Measurements from ENCODE around the gene MACROD2. TPM values are rescaled to one million over a fixed set of nuclear protein-coding genes. Genes with fewer than 3 reads are reported as not detected.

MACROD2 gene
- polyA plus RNA-seq, 1 donor (not counting 4 experiments of a cell fraction or from before 2014, with no cell fraction given): 0.71 TPM

DNA sequence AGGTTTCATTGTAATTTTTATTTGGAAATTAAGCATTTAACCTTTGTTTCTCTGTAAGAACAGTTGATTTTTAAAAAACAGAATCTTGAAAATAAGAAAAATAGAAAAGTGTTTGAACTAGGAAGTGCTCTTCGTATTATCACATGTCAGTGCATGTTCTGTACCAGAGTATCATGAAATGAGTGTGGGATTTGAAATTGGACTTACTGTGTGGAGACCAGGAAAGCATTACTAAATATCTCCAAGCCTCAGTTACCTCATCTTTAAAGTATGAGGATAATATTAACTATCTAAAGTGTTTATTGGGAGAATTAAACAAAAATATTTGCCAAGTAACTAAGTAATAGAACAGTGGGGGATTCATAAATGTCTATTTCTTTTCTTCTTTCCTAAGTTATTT, 499.0 kb downstream of the MACROD2 start:
- H3K79me2 ChIP-seq (ENCODE audit: control insufficient read depth, insufficient read depth, low read length): no peaks in the 10 kb centered on the region
- H3K4me2 ChIP-seq (ENCODE audit: control insufficient read depth, extremely low read depth, insufficient read depth, low read depth, low read length): no peak overlapping the region
- FAIRE-seq: peak; percentile 23
- H4K20me1 ChIP-seq (ENCODE audit: control insufficient read depth, extremely low read depth, insufficient read depth, low read length): no peaks in the 10 kb centered on the region
- no peaks in the 10 kb centered on the region for H3K4me1 ChIP-seq (ENCODE audit: control insufficient read depth, extremely low read depth, insufficient read depth, low read length)
- DNase-seq (ENCODE audit: low read depth, low spot score): no peak
- no peaks in the 10 kb centered on the region for H3K9me3 ChIP-seq (ENCODE audit: control insufficient read depth, low read depth, low read length)
- H3K27me3 ChIP-seq (ENCODE audit: control insufficient read depth, extremely low read depth, insufficient read depth, low read length): no peaks in the 10 kb centered on the region
- no peak overlapping the region for H3K9ac ChIP-seq (ENCODE audit: control insufficient read depth, extremely low read depth, insufficient read depth, low read length)
- H3K4me3 ChIP-seq (ENCODE audit: control insufficient read depth in 2 of 3, extremely low read depth in 1 of 3, insufficient read depth in 2 of 3, low read depth in 1 of 3, low read length in 3 of 3): no peak overlapping the region
- no peaks in the 10 kb centered on the region for H3K36me3 ChIP-seq (ENCODE audit: control insufficient read depth in 2 of 2, extremely low read depth in 1 of 2, insufficient read depth in 2 of 2, low read length in 2 of 2)
- no peak overlapping the region for H3K27ac ChIP-seq (ENCODE audit: control insufficient read depth, insufficient read depth, low read length)
- dilution Hi-C loops (cut with MboI; ENCODE audit: extremely low pct_ligation_motif_present, low sequenced_read_pairs): no loop called here
- no peak for TF ChIP-seq EZH2 (IDR thresholded peaks at IDR 0.05; ENCODE audit: low read length)
- TF ChIP-seq, protein P1, sequence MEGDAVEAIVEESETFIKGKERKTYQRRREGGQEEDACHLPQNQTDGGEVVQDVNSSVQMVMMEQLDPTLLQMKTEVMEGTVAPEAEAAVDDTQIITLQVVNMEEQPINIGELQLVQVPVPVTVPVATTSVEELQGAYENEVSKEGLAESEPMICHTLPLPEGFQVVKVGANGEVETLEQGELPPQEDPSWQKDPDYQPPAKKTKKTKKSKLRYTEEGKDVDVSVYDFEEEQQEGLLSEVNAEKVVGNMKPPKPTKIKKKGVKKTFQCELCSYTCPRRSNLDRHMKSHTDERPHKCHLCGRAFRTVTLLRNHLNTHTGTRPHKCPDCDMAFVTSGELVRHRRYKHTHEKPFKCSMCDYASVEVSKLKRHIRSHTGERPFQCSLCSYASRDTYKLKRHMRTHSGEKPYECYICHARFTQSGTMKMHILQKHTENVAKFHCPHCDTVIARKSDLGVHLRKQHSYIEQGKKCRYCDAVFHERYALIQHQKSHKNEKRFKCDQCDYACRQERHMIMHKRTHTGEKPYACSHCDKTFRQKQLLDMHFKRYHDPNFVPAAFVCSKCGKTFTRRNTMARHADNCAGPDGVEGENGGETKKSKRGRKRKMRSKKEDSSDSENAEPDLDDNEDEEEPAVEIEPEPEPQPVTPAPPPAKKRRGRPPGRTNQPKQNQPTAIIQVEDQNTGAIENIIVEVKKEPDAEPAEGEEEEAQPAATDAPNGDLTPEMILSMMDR (optimal IDR thresholded peaks at IDR 0.05 in 1 of 3, IDR thresholded peaks at IDR 0.05 in 1 of 3, conservative IDR thresholded peaks at IDR 0.05 in 1 of 3; ENCODE audit: extremely low read depth in 1 of 3, insufficient read depth in 2 of 3, low read length in 3 of 3): no peak
- H3K9me1 ChIP-seq (ENCODE audit: control insufficient read depth, extremely low read depth, insufficient read depth, low read length): no peaks in the 10 kb centered on the region
- H2AFZ ChIP-seq (ENCODE audit: control insufficient read depth, low read length): peak overlapping the region; percentile 76

GRCh38 chr20:14495066-14495465, 499.8 kb downstream of the MACROD2 start:
- dilution Hi-C loops (cut with MboI; ENCODE audit: extremely low pct_ligation_motif_present, low sequenced_read_pairs): no loop called here
- Histone ChIP-seq H3K9me3 (ENCODE audit: control insufficient read depth, low read depth, low read length) (no peaks in the 10 kb centered on the region), H3K4me2 (ENCODE audit: control insufficient read depth, extremely low read depth, insufficient read depth, low read depth, low read length) (no peak overlapping the region), H3K9ac (ENCODE audit: control insufficient read depth, extremely low read depth, insufficient read depth, low read length) (no peak overlapping the region), H3K4me3 (ENCODE audit: control insufficient read depth in 2 of 3, extremely low read depth in 1 of 3, insufficient read depth in 2 of 3, low read depth in 1 of 3, low read length in 3 of 3) (no peak overlapping the region), H3K36me3 (ENCODE audit: control insufficient read depth in 2 of 2, extremely low read depth in 1 of 2, insufficient read depth in 2 of 2, low read length in 2 of 2) (no peaks in the 10 kb centered on the region), H4K20me1 (ENCODE audit: control insufficient read depth, extremely low read depth, insufficient read depth, low read length) (no peaks in the 10 kb centered on the region), H3K27me3 (ENCODE audit: control insufficient read depth, extremely low read depth, insufficient read depth, low read length) (no peaks in the 10 kb centered on the region), H3K79me2 (ENCODE audit: control insufficient read depth, insufficient read depth, low read length) (no peaks in the 10 kb centered on the region), H3K9me1 (ENCODE audit: control insufficient read depth, extremely low read depth, insufficient read depth, low read length) (no peaks in the 10 kb centered on the region), H3K4me1 (ENCODE audit: control insufficient read depth, extremely low read depth, insufficient read depth, low read length) (no peaks in the 10 kb centered on the region), H2AFZ (ENCODE audit: control insufficient read depth, low read length) (no peak overlapping the region), H3K27ac (ENCODE audit: control insufficient read depth, insufficient read depth, low read length) (no peak overlapping the region)
- DNase-seq (ENCODE audit: low read depth, low spot score) (no peak), FAIRE-seq (peak; percentile 49)
- TF ChIP-seq EZH2 (IDR thresholded peaks at IDR 0.05; ENCODE audit: low read length): no peak
- TF ChIP-seq, protein P1 (optimal IDR thresholded peaks at IDR 0.05 in 1 of 3, IDR thresholded peaks at IDR 0.05 in 1 of 3, conservative IDR thresholded peaks at IDR 0.05 in 1 of 3; ENCODE audit: extremely low read depth in 1 of 3, insufficient read depth in 2 of 3, low read length in 3 of 3): no peak
